Activated CD4-positive, alpha-beta T cell treated with anti-CD3 and anti-CD28 coated beads, Interleukin-2, amount 50 U/mL, for 48 hours (primary cell): Measurements from ENCODE around the gene OR52W1.

ENCODE experiments used
- DNase-seq, 2 experiments: peaks; one replicate each; pipeline ENCODE4 v3.0.0-alpha.2; 2020

The OR52W1 gene

GRCh38 chr11:6199174-6199810, at the start of gene OR52W1:
Gene OR52W1 (plus strand): TSS chr11:6199224. CDS start chr11:6199224, 0 bp downstream.
- no peak for DNase-seq

GRCh38 chr11:6151117-6151516, 47.9 kb upstream of the OR52W1 start:
- no peak for DNase-seq

- no peak for DNase-seq
These were observed 46.9 kb upstream of the OR52W1 start for GRCh38 chr11:6152126-6152525.

GRCh38 chr11:6156628-6157359, 42.2 kb upstream of the OR52W1 start:
- no peak for DNase-seq

GRCh38 chr11:6170226-6170625, 28.8 kb upstream of the OR52W1 start, which contains the start of gene OR52B2:
Gene OR52B2 (minus strand): TSS chr11:6170326. CDS start chr11:6170326, 0 bp downstream.
- no peak for DNase-seq

GRCh38 chr11:6175440-6175839, 23.6 kb upstream of the OR52W1 start:
- DNase-seq: no peak

- no peak for DNase-seq
These were observed 7.3 kb upstream of the OR52W1 start for GRCh38 chr11:6191742-6192141.

GRCh38 chr11:6194065-6194581, 4.9 kb upstream of the OR52W1 start:
- DNase-seq: no peak

- DNase-seq: no peak
These were observed 2.6 kb upstream of the OR52W1 start for GRCh38 chr11:6196396-6196795.

GRCh38 chr11:6197466-6198200, 1.4 kb upstream of the OR52W1 start:
- DNase-seq: no peak

GRCh38 chr11:6200975-6201374, 2.0 kb downstream of the OR52W1 start:
- no peak for DNase-seq

GRCh38 chr11:6201481-6201880, 2.5 kb downstream of the OR52W1 start:
- DNase-seq: no peak

- DNase-seq: no peak
These were observed 3.0 kb downstream of the OR52W1 start for GRCh38 chr11:6202041-6202440.

GRCh38 chr11:6203327-6203726, 4.3 kb downstream of the OR52W1 start:
- DNase-seq: no peak

GRCh38 chr11:6204706-6205105, 5.7 kb downstream of the OR52W1 start:
- DNase-seq: no peak

GRCh38 chr11:6205366-6205765, 6.3 kb downstream of the OR52W1 start, which contains the start of gene C11orf42:
Gene C11orf42 (plus strand): TSS chr11:6205557. CDS start chr11:6205616, 59 bp downstream.
- no peak for DNase-seq

- DNase-seq: no peak
These were observed 7.6 kb downstream of the OR52W1 start for GRCh38 chr11:6206456-6207180.

GRCh38 chr11:6209801-6210200, 10.8 kb downstream of the OR52W1 start:
- no peak for DNase-seq

- DNase-seq: no peak
These were observed 11.4 kb downstream of the OR52W1 start for GRCh38 chr11:6210274-6210955.

- DNase-seq: no peak
These were observed 15.5 kb downstream of the OR52W1 start for GRCh38 chr11:6214530-6214929.

GRCh38 chr11:6216501-6216900, 17.5 kb downstream of the OR52W1 start:
- no peak for DNase-seq

GRCh38 chr11:6217722-6218121, 18.7 kb downstream of the OR52W1 start:
- DNase-seq: no peak
